Measurements from ENCODE around the gene PSD4. TPM values are rescaled to one million over a fixed set of nuclear protein-coding genes. Genes with fewer than 3 reads are reported as not detected.

Gene PSD4
- total and polyA plus RNA-seq, 2 of the 8 experiments (the other 6 are each of a cell fraction or from before 2014, with no cell fraction given), result 0.53 to 1.2 TPM

DNA sequence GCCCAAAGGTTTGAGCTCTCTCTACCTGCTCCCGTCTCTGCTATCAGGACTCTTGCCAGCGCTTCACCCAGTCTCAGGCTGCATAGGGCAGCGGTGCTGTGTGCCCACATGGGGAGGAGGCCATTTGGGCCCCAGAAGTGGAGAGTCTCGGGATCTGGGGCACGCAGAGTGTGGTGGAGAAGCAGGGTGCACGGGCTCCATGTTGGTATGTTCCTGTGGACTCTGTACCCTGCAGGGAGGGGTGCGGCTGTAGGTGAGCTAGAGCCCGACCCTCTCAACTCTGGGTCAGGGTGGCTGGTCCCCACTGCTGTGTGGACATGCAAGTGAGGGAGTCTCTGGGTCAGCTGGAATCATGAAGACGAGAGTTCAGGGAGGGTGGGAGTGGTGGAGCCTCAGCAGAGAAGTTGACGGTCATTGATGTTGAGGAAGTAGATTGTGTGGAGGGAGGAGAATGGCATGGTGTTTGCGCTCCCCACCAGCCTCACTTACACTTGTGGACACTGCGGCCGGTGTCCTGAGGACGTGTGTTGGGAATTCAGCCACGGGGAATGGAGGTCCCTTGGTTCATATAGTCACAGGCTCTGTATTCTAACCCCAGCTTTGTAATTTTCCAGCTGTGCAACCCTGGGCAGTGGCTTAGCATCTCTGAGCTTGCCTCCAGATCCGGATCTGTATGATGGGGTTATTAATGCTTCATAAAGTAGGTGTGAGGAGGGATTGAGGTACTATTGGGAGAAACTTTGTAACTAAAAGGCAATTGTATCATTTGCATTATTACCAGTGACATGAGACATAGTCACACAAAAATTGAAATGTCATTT lies 840 bp upstream of the PSD4 start (continued):
- no peak for TF ChIP-seq POLR2AphosphoS5 (IDR thresholded peaks at IDR 0.05; ENCODE audit: low read depth, low read length)
- no peak for TF ChIP-seq CBX5 (IDR thresholded peaks at IDR 0.05; ENCODE audit: low read depth, low read length)
- no peak for TF ChIP-seq GTF2F1 (IDR thresholded peaks at IDR 0.05; ENCODE audit: borderline replicate concordance, low read depth, low read length)
- no peak for TF ChIP-seq RXRA (IDR thresholded peaks at IDR 0.05; ENCODE audit: insufficient read depth, low read depth, low read length)
- no peak for TF ChIP-seq FOSL1 (IDR thresholded peaks at IDR 0.05; ENCODE audit: insufficient read depth, low read depth, low read length)
- no peak for TF ChIP-seq PHF8 (conservative IDR thresholded peaks at IDR 0.05; ENCODE audit: low read depth, low read length)
- TF ChIP-seq ASH2L (IDR thresholded peaks at IDR 0.05; ENCODE audit: low read length), result no peak
- TF ChIP-seq CHD2 (IDR thresholded peaks at IDR 0.05; ENCODE audit: low read length), result no peak
